ENCODE measurements around the gene NADK2.
"Not testable (repeated sequence)": the region's sequence is repeated elsewhere in the genome, so short reads cannot be mapped to it uniquely, and the experiment has no call there.

NADK2 gene

DNA sequence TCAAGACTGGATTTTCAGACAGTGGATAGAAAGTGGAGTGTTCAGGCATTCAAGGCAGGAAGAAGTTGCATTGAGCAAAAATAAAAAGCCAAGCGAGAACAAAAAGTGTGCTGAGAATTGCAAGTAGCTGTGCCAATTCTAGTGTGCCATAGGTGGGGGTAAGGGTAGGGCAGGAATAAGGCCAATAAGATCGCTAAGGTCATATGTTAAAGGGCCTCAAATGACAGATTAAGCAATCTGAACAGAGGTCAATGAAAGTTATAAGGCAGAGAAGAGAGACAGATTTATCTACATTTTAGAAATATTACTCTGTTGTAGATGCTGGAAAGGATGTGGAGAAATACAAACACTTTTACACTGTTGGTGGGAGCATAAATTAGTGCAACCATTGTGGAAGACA is 36.4 kb downstream of the NADK2 start:
- no peak for FAIRE-seq

GRCh38 chr5:36202521-36202961 is 39.2 kb downstream of the NADK2 start:
- FAIRE-seq, result no peak

DNA sequence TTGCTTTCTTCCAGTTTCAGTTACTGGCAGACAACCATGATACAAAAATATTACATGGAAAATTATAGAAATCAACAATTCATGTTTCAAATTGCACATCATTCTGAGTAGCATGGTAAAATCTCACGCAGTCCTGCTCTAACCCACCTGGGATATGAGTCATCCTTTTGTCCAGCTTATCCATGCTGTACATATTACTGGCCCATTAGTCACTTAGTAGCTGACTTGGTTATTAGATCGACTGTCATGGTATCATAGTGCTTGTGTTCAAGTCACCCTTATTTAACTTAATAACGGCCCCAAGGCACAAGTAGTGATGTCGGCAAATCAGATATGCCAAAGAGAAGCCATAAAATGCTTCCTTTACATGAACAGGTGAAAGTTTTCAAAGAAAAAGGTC is 41.2 kb downstream of the NADK2 start:
- FAIRE-seq, result no peak

GRCh38 chr5:36199620-36200019 is 42.1 kb downstream of the NADK2 start:
- FAIRE-seq, result no peak

GRCh38 chr5:36198783-36199182 is 42.9 kb downstream of the NADK2 start:
- not testable (repeated sequence) for FAIRE-seq

DNA sequence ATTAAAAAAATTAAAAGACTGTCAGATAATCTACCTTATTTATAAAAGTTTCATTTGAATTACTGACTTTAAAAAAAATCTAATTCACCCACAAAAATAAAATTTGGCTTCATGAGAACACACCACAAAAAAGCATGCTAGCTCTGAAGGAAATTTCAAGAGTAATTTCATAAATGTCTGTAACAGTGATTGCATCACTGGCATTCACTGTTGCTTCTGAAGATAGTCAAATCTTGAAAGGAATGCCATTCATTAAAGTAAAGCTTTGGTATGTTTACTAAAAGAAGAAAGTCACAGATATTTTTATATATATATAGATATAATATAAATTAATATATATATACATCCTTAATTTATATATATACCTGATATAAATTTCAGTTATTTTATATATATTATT is 43.4 kb downstream of the NADK2 start:
- FAIRE-seq, result no peak

GRCh38 chr5:36193746-36194145 is 48.0 kb downstream of the NADK2 start:
- FAIRE-seq, result no peak

DNA sequence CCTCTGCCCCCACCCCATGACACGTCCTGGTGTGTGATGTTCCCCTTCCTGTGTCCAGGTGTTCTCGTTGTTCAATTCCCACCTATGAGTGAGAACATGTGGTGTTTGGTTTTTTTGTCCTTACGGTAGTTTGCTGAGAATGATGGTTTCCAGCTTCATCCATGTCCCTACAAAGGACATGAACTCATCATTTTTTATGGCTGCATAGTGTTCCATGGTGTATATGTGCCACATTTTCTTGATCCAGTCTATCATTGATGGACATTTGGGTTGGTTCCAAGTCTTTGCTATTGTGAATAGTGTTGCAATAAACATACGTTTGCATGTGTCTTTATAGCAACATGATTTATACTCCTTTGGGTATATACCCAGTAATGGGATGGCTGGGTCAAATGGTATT is 57.3 kb downstream of the NADK2 start:
- FAIRE-seq, result not testable (repeated sequence)

GRCh38 chr5:36181774-36182173 is 60.0 kb downstream of the NADK2 start:
- FAIRE-seq, result no peak

DNA sequence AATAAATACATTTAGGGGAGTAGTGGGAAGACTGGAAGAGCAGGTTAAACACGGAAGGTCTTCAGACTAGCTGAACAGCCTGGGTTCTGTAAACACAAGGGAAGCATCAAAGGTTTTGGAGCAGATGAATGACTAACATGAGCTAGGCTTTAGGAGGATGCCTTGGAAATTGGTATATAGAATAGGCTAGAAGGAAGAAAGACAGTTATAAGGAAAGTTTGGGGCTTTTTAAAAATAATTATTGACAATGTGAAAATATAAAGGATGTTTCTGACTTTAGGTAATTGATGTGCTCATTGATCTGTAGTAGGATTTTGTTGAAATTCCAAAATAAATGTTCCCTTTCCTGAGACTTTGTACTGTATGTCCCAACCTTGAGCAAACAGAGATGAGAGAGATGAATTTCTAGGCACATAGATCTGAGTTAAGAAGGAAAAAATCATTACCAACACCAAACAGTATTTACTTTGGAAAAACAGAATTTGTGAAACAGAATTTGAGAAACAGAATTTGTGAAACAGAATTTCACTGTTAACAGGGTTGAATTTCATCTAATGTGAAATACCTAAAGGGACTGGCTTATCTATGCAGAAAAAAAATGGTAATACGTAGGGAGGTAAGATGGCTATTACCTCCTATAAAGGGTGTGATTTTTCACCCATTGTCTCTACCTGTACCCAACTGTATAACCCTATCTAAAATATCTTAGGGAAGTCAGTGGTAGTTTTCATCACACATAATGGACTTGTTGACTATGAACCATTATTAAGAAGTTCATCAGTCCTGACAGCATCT is 61.0 kb downstream of the NADK2 start:
- FAIRE-seq, result no peak

DNA sequence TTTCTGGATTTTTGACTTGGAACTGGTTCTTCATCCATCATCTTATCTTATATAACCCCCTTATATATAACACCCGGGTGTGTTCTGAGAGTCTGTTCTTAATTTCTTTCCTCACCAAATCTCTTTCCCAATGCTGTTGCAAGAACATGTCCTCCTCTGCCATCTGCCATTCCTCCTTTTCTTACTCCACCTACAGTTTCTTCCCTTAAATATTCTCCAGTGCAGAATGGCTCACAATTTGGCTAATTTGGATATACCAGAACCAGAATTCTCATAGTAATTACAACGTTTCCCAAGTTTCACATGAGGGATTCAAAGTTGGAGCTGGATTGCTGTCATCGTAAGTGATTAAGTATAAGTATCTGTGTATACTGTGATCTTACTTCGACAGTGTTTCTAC is 61.8 kb downstream of the NADK2 start:
- no peak for FAIRE-seq

- no peak for FAIRE-seq
Observed at GRCh38 chr5:36178524-36178890, 63.2 kb downstream of the NADK2 start.

GRCh38 chr5:36177715-36178523 is 63.8 kb downstream of the NADK2 start:
- peak; percentile 17 for FAIRE-seq

DNA sequence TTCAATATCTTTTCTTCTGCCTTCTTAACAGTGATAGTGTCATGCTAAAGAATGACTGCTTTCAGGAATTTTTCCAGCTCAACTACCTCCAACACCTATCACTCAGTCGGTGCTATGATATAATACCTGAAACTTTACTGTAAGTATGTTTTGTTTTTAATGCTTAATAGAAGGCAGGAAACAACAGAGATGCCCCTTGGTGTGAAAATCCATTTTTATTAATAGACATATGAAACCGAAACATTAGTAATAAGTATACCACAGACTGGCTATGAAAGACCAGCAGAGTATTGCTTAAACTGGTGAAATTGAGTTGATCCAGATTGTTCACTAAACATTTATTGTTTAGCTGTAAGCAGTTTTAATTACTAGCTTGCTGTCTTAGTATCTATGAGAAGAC is 64.6 kb downstream of the NADK2 start:
- no peak for FAIRE-seq

DNA sequence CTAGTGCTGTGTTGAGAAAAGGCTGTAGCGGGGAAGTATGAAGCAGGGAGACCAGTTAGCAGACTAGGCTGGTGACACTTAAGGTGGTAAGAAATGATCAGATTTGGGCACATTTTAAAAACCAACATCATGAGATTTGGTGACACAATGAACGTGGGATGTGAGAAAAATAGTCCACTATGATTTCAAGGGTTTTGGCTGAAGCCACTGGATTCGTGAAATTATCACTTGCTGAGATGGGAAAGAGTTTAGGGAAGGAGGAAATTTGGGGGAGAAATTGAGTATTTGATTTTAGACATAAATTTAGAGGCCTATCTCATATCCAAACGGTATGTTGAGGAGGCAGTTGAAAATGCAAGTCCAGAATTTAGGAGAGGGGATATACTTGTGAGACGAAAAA is 66.7 kb downstream of the NADK2 start:
- FAIRE-seq, result no peak

- FAIRE-seq, result no peak
Observed at GRCh38 chr5:36174119-36174518, 67.6 kb downstream of the NADK2 start.

DNA sequence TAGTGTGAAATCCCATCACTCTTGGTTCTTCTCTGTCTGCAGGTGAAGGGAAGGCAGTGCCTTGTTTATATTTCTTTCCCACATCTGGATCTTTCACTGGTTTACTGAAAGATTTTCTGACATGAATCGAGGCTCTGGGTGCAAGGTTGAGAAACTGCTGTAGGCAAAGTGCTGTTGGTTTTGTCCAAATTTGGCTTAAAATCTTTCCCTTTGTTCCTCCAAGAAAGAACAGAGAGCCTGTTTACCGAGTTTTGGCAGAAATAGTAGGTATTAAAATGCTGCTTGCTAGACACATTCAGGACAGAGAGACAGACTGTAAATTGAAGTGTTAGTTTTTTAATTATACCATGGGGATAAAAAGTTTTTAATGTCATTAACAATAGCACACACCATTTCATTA is 68.3 kb downstream of the NADK2 start:
- no peak for FAIRE-seq

GRCh38 chr5:36172599-36172998 is 69.1 kb downstream of the NADK2 start:
- no peak for FAIRE-seq

GRCh38 chr5:36170832-36171424 is 70.8 kb downstream of the NADK2 start:
- no peak for FAIRE-seq

- no peak for FAIRE-seq
Observed at GRCh38 chr5:36168737-36169136, 73.0 kb downstream of the NADK2 start.

DNA sequence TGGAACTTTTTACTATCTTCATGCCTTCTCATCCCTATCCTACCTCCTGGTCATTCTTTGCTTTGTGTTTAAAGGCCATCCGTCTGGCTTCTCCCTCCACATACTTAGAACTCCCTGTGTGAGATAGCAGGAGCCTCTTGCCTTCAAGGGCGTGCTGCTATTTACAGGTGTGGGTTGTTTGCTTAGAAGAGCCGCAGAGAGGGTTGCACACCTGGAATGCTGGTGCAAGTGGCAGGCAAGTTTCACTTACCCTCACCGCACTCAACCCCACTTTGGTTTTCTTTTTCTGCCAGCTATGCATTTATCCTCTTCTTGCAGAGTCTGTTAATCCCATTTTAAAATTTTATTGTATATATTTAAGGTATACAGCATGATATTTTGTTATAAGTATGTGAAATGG is 77.3 kb downstream of the NADK2 start:
- FAIRE-seq, result no peak

- FAIRE-seq, result no peak
Observed at GRCh38 chr5:36162810-36163486, 78.8 kb downstream of the NADK2 start.

- FAIRE-seq, result no peak
Observed at GRCh38 chr5:36161361-36161760, 80.4 kb downstream of the NADK2 start.

Measured in TTC549 (cell line).